Measurements from ENCODE around the gene ADRA1B.

The ADRA1B gene

DNA sequence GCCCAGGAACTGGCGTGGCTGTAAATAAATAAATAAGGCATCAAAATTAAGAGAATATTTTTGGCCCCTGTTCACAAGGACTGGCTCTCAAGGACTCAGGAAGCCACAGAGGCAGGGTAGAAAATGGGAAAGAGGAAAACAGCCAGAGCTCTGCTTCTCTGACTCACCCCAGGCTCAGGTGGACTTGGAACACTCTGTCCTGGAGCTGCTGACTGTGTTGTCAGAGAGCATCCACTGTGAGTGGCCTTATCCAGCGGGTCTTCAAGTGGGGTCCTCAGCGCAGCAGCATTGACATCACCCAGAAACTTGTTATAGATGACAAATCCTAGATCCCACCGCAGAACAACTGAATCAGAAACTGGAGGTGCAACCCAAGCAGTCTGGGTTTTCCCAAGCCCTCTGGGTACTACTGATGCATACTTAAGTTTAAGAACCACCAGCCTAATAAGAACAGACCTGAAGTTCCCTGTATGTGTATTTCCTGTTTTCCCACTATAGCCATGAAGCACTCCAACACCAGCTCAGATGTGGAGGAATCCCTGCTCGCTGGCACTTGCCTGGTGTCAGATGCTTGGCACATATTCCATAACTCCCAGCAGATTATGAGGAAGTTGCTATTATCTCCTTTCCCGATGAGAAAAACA, 20.5 kb downstream of the ADRA1B start:
- DNase-seq (ENCODE audit: extremely low read depth, low read depth), result no peak
- H3K4me3 ChIP-seq (replicated peaks; ENCODE audit: low read depth, low read length), result no peak overlapping the region
- TF ChIP-seq, protein P1, sequence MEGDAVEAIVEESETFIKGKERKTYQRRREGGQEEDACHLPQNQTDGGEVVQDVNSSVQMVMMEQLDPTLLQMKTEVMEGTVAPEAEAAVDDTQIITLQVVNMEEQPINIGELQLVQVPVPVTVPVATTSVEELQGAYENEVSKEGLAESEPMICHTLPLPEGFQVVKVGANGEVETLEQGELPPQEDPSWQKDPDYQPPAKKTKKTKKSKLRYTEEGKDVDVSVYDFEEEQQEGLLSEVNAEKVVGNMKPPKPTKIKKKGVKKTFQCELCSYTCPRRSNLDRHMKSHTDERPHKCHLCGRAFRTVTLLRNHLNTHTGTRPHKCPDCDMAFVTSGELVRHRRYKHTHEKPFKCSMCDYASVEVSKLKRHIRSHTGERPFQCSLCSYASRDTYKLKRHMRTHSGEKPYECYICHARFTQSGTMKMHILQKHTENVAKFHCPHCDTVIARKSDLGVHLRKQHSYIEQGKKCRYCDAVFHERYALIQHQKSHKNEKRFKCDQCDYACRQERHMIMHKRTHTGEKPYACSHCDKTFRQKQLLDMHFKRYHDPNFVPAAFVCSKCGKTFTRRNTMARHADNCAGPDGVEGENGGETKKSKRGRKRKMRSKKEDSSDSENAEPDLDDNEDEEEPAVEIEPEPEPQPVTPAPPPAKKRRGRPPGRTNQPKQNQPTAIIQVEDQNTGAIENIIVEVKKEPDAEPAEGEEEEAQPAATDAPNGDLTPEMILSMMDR (IDR thresholded peaks at IDR 0.05; ENCODE audit: low read depth, low read length, missing control alignments), result no peak

DNA sequence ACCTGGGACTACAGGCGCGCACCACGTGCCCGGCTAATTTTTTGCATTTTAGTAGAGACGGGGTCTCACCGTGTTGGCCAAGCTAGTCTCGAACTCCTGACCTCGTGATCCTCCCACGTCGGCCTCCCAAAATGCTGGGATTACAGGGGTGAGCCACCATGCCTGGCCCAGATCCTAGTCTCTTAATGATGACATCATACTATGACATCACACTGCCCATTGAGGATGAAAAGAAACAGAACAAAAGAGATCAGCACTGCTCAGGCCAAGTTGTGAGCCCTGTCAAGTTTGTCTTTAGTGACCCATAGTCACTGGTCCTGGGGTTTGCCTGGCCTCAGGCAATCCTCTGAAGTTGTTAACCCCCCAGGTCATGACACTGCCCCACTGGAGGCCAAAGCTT, 21.3 kb downstream of the ADRA1B start:
- TF ChIP-seq, protein P1 (IDR thresholded peaks at IDR 0.05; ENCODE audit: low read depth, low read length, missing control alignments), result no peak
- no peak overlapping the region for H3K4me3 ChIP-seq (replicated peaks; ENCODE audit: low read depth, low read length)
- no peak for DNase-seq (ENCODE audit: extremely low read depth, low read depth)

DNA sequence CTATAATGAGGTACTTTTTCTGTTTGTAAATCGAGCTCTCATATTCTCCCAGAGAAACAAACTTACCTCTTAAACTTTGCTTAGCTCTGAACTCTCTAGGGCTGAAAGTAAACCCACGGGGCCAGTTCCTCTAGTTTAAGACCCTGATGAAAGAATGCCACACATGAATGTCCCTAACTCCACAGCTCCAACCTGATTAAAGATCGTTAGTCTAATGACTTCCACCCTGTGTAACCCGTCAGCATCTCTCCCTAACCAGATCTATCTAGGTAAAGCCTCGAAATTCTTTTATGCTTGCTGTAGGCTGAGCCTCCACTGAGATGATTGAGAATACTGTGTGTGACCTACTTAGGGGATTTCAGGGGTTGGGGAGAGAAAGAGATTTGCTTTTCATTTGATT, 27.0 kb downstream of the ADRA1B start:
- TF ChIP-seq, protein P1 (IDR thresholded peaks at IDR 0.05; ENCODE audit: low read depth, low read length, missing control alignments), result no peak
- no peak overlapping the region for H3K4me3 ChIP-seq (replicated peaks; ENCODE audit: low read depth, low read length)
- DNase-seq (ENCODE audit: extremely low read depth, low read depth), result no peak

DNA sequence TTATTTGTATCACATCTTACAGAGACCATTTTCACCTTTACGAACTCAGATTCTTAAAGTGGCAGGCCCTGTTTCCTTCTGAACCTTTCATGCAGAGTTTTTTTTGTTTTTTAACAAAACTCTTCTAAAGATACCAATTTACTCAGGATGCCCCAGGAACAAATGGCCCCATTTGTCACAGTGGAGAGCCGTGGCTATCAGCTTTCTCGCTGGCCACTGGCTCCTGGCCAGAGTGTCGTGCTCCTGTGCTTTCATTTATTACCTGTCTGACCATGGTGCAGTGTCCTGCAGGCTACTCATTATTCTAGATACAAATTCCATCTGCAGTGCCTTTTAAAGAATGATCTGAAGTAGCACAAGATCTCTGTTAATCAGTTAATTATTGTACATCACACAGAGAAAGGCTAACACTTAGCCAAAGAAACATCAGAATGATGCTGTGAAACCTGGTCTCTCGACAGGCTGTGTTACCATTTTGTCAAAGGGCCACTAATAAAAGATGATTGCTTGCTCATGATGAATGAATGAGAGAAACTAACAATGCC, 27.8 kb downstream of the ADRA1B start:
- TF ChIP-seq, protein P1 (IDR thresholded peaks at IDR 0.05; ENCODE audit: low read depth, low read length, missing control alignments), result no peak
- DNase-seq (ENCODE audit: extremely low read depth, low read depth), result no peak
- no peak overlapping the region for H3K4me3 ChIP-seq (replicated peaks; ENCODE audit: low read depth, low read length)

DNA sequence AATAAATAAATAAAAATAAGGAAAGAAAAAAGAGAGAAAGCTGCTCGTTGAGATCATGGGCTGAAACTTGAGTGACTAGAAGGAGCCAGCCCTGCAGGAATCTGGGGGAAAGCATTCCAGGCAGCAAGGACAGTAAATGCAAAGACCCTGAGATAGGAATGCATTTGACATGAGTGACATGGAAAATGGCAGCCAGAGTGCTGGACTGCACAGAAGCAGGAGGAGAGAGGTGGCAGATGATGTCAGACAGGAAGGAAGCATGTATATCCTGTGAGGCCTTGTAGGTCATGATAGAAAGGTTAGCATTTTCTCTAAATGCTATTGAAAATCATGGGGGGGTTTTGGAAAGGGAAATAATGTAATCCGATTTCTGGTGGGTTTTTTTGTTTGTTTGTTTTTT, 29.1 kb downstream of the ADRA1B start:
- TF ChIP-seq, protein P1 (IDR thresholded peaks at IDR 0.05; ENCODE audit: low read depth, low read length, missing control alignments), result no peak
- no peak overlapping the region for H3K4me3 ChIP-seq (replicated peaks; ENCODE audit: low read depth, low read length)
- DNase-seq (ENCODE audit: extremely low read depth, low read depth), result no peak

DNA sequence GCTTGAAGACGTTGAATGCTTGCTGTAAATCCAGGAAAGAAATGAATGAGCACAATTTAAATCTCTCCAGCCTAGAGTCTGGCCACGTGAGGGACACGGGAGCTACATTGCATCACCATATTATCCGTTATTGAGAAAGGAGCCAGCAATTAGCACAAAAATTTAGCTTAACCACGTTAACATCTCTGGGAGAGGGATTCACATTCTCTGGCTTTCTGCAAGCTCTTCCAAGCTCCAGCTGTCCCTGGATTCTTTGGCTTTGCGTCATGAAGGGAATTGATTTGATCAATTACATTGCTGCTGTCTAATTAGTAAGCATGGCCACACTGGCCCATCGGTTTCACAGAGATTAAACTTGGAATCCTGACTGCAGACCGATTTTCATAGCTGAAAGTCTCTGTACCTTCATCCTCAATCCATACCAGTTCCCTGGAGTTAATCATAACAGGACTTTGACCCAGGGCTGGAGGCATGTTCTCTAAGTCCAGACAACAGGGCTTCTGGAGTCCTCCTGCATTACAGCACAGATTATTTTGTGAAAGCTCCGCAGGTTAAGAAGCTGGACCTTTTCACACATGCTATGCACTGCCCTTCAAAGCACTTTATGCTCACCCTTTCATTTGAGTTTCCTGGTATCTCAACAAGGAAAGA, 31.6 kb downstream of the ADRA1B start:
- no peak for DNase-seq (ENCODE audit: extremely low read depth, low read depth)
- TF ChIP-seq, protein P1 (IDR thresholded peaks at IDR 0.05; ENCODE audit: low read depth, low read length, missing control alignments), result no peak
- H3K4me3 ChIP-seq (replicated peaks; ENCODE audit: low read depth, low read length), result no peak overlapping the region

Data from HFF-Myc (cell line).